Colon (tissue), 2 donors: ENCODE results near the gene SMIM22.
"Not testable (repeated sequence)": the region's sequence is repeated elsewhere in the genome, so short reads cannot be mapped to it uniquely, and the experiment has no call there.

Experiments
- FAIRE-seq: peaks from 2 replicates; lab custom pipeline; 2012; peaks lifted over from hg19 to GRCh38; lab: Jason Lieb, UNC
- donor health status: control.
- donor health status: control.

The SMIM22 gene

GRCh38 chr16:4768549-4769305 lies 26.4 kb upstream of the SMIM22 start:
- FAIRE-seq, result no peak

GRCh38 chr16:4769306-4769638 lies 25.9 kb upstream of the SMIM22 start:
- FAIRE-seq, result no peak

DNA sequence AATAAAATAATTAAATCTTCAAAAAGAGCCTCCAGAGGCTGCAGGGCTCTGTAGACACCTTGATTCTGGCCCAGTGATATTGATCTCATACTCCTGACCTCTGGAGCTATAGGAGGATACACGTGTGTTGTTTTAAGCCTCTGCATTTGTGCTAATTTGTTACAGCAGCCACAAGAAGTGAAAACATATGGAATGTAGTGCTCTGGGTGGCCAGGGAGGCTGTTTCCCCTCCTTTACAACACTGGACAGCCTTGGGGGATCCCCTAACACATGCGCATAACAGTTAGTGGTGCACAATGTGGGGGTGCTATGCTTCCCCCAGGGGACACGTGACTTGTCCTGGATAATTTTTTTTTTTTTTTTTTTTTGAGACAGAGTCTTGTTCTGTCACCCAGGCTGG lies 23.5 kb upstream of the SMIM22 start:
- FAIRE-seq, result no peak

GRCh38 chr16:4772351-4772750 lies 22.8 kb upstream of the SMIM22 start:
- no peak for FAIRE-seq

DNA sequence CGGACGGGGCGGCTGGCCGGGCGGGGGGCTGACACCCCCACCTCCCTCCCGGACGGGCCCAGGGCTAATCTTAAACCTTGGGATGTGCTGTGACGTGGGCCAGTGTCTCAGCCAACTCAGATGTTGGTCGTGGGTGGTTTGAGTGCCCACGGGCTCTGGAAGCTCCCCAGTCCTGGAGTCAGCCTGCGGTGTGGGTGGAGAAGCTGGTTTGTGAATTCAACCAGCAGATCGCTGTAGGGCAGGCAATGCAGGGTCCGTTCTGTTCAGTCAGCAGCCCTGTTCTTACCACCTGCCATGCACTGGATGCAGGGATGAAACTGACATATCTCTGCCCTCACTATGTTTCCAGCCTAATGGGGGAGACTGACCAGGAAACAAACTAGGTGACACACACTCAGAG lies 20.2 kb upstream of the SMIM22 start:
- FAIRE-seq, result no peak

- FAIRE-seq, result no peak
Observed at GRCh38 chr16:4776141-4776705, 18.9 kb upstream of the SMIM22 start.

GRCh38 chr16:4777339-4778049 lies 17.7 kb upstream of the SMIM22 start:
- FAIRE-seq, result no peak

- FAIRE-seq, result no peak
Observed at GRCh38 chr16:4778050-4778392, 17.1 kb upstream of the SMIM22 start.

DNA sequence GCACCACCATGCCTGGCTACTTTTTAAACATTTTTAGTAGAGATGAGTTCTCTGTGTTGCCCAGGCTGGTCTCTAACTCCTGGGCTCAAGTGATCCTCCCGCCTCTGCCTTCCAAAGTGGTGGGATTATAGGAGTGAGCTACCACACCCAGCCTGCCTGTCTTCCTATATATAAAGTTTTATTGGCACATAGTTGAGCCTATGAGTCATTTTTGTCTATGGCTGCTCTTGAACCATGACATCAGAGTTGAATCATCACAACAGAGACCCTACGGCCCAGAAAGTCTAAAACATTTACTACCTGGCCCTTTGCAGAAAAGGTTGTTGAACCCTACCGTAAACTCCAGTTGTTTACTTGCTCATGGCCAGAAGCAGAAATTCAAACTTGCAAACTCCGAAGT lies 14.9 kb upstream of the SMIM22 start:
- FAIRE-seq, result no peak

DNA sequence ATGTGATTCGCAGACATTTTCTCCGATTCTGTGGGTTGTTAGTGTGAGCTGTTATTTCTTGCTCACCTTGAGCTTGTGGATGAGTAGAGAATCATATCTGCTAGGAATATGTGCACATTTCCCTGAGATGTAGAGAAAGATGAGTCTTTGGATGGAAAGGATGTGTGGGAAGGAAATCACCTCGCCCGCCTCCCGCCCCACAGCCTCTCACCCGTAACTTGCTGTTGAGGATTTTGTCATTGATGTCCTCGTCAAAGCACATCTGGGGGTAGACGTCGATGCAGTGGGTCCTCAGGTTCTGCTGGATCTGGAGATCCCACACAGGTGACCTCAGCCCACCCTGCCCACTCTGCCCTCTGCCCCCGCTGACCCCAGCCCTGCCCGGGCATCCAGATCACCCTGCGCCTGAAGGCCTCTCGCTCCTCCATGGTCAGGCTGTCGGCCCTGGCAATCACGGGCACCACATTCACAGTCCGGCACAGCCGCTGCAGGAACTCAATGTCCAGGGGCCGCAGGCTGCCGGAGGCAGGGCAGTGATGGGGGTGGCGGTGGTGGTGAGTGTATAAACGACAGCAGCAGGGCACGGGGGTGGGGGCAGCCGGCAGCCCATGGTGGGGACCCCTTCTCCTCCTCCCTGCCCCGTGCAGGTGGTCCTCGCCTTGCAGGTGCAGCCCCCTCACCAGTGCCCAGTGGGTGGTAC lies 11.8 kb upstream of the SMIM22 start:
- no peak for FAIRE-seq

DNA sequence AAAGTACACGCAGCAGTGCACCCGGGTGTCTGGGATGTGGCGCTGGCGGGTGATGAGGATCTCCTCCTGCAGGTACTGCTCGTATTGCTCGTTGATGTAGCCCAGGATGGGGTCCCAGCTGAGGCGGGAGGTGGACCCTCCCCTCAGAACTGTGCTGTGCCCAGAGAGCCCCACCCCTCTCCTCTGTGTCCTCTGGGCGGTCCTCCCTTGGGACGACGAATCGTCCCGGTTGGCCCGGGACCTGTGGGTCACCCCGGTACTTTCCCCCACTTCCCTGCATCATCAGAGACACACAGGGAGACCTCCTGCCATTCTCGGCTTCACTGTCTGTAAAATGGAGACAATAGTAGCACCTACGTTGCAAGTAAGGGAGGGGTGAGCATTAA lies 11.2 kb upstream of the SMIM22 start:
- FAIRE-seq, result no peak

DNA sequence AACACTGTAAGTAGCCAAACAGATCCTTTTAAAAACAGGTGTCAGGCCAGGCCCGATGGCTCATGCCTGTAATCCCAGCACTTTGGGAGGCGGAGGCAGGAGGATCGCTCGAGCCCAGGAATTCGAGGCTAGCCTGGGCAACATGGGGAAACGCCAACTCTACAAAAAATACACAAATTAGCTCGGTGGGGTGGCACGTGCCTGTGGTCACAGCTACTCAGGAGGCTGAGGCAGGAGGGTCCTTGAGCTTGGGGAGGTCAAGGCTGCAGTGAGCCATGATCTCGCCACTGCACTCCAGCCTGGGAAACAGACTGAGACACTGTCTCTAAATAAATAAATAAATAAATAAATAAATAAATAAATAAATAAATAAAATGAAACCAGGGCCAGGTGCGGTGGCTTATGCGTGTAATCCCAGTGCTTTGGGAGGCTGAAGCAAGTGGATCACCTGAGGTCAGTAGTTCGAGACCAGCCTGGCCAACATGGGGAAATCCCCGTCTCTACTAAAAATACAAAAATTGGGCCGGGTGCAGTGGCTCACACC lies 10.7 kb upstream of the SMIM22 start:
- FAIRE-seq, result not testable (repeated sequence)

DNA sequence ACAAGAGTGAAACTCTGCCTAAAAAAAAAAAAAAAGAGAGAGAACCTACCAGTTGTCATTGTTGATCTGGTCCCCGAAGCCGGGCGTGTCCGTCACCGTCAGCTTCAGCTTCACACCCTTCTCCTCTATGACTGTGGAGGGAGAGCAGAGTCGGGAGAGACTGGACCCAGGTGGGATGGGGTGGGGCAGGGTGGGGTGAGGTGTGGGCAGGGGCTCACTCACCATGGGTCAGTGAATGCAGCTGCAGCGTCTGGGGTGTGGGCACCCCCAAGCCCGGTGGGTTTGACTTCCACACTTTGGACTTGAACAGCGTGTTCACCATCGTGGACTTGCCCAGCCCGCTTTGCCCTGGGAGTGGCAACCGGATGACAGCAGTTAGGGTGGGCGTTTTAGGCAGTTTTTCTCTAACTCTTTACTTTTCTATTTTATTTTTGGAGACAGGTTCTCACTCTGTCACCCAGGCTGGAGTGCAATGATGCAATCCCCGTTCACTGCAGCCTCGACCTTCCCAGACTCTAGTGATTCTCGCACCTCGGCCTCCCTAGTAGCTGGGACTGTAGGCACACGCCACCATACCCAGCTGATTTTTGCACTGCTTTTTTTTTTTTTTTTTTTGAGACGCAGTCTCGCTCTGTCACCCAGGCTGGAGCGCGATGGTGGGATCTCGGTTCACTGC lies 9.3 kb upstream of the SMIM22 start:
- FAIRE-seq, result no peak

DNA sequence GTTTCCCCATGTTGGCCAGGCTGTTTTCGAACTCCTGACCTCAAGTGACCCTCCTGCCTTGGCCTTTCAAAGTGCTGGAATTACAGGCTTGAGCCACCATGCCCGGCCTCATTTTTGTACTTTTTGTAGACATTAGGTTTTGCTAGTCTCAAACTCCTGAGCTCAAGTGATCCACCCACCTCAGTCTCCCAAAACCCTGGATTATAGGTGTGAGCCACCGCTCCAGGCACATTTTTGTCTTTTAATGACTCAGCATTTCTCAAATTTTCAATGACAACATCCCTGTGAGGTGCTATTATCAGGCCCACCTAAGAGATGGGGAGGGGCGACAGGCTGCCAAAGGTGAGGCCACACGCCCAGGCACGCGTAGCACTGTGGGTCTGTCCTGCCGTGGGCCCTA lies 8.1 kb upstream of the SMIM22 start:
- no peak for FAIRE-seq

GRCh38 chr16:4787627-4788482 lies 7.3 kb upstream of the SMIM22 start, which contains the start of gene SEPTIN12:
TSS of gene SEPTIN12 (minus strand) at chr16:4788345. CDS start at chr16:4787645, 700 bp downstream.
- no peak for FAIRE-seq

DNA sequence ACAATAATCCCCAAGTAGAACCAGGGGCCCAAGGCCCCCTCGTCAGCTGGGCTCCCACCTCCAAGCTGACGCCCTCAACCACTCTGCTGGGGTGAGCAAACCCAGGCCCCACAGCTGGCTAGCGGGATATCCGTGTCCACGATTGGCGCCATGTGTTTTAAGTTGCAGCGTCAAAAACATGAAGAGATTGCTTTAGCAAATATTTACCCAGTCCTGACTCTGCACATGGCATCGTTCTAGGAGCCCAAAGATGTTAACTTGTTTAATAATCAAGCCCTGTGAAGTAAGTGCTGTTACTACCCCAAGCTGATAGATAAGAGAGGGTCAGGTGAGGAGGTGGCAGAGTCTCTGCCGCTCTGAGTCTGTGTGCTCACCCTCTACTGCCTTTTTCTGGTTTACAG lies 6.7 kb upstream of the SMIM22 start:
- FAIRE-seq, result no peak

DNA sequence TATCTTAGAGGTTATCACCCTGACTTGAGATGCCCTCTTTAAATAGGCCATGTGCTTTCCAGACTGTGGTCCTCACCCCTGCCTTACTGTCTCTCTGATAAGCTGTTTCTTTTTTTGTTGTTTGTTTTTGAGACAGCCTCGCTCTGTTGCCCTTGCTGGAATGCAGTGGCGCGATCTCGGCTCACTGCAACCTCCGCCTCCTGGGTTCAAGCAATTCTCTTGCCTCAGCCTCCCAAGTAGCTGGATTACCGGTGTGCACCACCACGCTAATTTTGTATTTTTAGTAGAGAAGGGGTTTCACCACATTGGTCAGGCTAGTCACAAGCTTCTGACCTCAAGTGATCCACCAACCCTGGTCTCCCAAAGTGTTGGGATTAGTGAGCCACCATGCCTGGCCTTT lies 6.3 kb upstream of the SMIM22 start:
- FAIRE-seq, result no peak

DNA sequence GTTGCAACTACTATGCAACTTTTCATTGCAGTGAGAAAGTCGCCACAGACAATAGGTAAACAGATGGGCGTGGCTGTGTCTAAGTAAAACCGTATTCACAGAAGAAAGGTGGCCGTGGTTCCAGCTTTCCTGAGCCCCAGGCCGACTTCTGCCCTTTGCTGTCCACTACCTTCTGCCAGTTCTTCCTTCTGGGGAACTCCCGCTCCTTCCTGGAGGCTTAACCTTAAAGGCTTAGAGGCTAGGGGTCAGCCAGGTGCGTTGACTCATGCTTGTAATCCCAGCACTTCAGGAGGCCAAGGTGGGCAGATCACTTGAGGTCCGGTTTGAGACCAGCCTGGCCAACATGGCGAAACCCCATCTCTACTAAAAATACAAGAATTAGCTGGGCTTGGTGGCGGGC lies 4.9 kb upstream of the SMIM22 start:
- no peak for FAIRE-seq

DNA sequence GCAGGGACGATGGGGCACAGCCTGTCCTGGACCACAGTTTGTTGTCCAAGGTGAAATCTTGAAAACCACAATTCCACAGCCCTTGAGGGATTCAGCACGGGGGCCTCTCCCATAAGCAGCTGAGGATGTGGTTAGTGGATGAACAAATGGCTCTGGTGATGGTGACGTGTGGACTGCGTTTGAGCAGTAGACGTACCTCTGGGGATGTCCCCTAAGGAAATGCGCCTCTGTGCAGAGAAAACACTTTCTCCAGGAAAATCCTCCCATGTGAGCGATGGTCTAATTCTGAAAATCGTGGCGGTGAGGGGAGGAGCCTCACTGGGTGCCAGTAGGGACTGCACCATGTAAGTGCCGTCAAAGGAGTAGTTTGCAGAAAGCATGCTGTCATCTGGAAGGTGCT lies 4.3 kb upstream of the SMIM22 start:
- FAIRE-seq, result no peak

- no peak for FAIRE-seq
Observed at GRCh38 chr16:4792951-4793513, 2.1 kb upstream of the SMIM22 start.
